HG02642 (cell line): ENCODE results near the gene DHX15.
"Not testable (repeated sequence)": the region's sequence is repeated elsewhere in the genome, so short reads cannot be mapped to it uniquely, and the experiment has no call there.

Experiments used
- ATAC-seq: cut with Tn5 transposase; IDR thresholded peaks from one replicate; pipeline ENCODE4 v1.9.1; 2021; ENCODE audit warnings: mild to moderate bottlenecking; ENCODE audit not compliant: unreplicated experiment, poor library complexity

The DHX15 gene

GRCh38 chr4:24550441-24551175, 33.7 kb downstream of the DHX15 start:
- ATAC-seq = no peak

GRCh38 chr4:24547979-24548378, 36.4 kb downstream of the DHX15 start:
- no peak for ATAC-seq

- no peak for ATAC-seq
These were observed 40.0 kb downstream of the DHX15 start for GRCh38 chr4:24544208-24544988.

GRCh38 chr4:24537025-24537424, 47.3 kb downstream of the DHX15 start:
- no peak for ATAC-seq

GRCh38 chr4:24535399-24535798, 49.0 kb downstream of the DHX15 start:
- no peak for ATAC-seq

- ATAC-seq = no peak
These were observed 51.0 kb downstream of the DHX15 start for GRCh38 chr4:24533364-24533763.

- ATAC-seq = peak; percentile 87
These were observed 54.8 kb downstream of the DHX15 start for GRCh38 chr4:24529555-24529954.

GRCh38 chr4:24527371-24527770, 57.0 kb downstream of the DHX15 start:
- no peak for ATAC-seq

GRCh38 chr4:24521544-24521943, 62.8 kb downstream of the DHX15 start:
- ATAC-seq = no peak

GRCh38 chr4:24519649-24520048, 64.7 kb downstream of the DHX15 start:
- no peak for ATAC-seq

- ATAC-seq = no peak
These were observed 66.7 kb downstream of the DHX15 start for GRCh38 chr4:24517676-24518075.

GRCh38 chr4:24516926-24517325, 67.4 kb downstream of the DHX15 start:
- ATAC-seq = no peak

- no peak for ATAC-seq
These were observed 68.7 kb downstream of the DHX15 start for GRCh38 chr4:24515698-24516097.

- ATAC-seq = no peak
These were observed 69.5 kb downstream of the DHX15 start for GRCh38 chr4:24514808-24515207.

- no peak for ATAC-seq
These were observed 70.6 kb downstream of the DHX15 start for GRCh38 chr4:24513718-24514117.

GRCh38 chr4:24511371-24512063, 72.8 kb downstream of the DHX15 start:
- no peak for ATAC-seq

GRCh38 chr4:24510091-24510490, 74.3 kb downstream of the DHX15 start:
- ATAC-seq = no peak

- no peak for ATAC-seq
These were observed 75.8 kb downstream of the DHX15 start for GRCh38 chr4:24508541-24508940.

- no peak for ATAC-seq
These were observed 76.9 kb downstream of the DHX15 start for GRCh38 chr4:24507439-24507838.

GRCh38 chr4:24503090-24503489, 81.3 kb downstream of the DHX15 start:
- not testable (repeated sequence) for ATAC-seq

- ATAC-seq = no peak
These were observed 87.1 kb downstream of the DHX15 start for GRCh38 chr4:24497221-24497620.
